Measurements from ENCODE around the gene KCNB1. TPM values are rescaled to one million over a fixed set of nuclear protein-coding genes. Genes with fewer than 3 reads are reported as not detected.
A peak's percentile ranks its signal among the peaks of the same experiment; 100 is the strongest.

KCNB1 gene
- total RNA-seq, 1 donor from 2014 or later: 6.1 TPM

DNA sequence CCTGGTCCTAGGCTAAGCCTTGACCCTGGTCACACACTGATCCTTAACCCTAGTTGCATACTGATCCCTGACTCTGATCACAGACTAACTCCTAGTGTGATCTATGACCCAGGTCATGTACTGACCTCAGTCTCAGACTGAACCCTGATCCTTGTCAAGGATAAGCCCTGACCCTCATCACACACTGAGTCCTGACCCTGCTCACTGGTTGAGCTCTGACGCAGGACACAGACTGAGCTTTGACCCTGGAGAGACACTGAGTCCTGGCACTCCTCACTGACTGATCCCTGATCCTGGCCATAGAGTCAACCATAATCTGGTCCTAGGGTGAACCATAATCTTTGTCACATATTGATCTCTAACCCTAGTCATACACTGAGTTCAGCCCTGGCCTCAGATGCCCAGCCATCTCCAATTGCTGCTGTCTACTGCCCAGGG lies 37.9 kb downstream of the KCNB1 start:
- no peak for DNase-seq (ENCODE audit: low read depth)

DNA sequence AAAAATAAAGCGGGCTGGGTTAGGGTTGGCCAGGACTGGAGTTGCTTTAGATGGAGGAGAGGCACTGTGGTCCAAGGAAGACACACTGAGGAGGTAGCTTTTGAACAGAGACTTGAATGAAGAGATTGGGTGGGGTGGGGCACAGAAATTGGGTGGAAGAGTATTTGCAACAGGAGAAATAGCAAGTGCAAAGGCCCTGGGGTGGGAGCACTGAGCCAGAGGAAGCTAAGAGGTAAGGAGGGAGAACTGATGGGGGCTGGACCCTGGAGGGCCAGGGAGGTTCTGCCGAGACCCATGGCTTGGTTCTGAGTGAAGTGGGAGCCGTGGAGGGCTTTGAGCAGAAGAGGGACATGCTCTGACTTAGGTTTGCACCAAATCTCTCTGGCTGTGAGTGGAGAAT lies 45.4 kb downstream of the KCNB1 start:
- DNase-seq (ENCODE audit: low read depth): no peak

DNA sequence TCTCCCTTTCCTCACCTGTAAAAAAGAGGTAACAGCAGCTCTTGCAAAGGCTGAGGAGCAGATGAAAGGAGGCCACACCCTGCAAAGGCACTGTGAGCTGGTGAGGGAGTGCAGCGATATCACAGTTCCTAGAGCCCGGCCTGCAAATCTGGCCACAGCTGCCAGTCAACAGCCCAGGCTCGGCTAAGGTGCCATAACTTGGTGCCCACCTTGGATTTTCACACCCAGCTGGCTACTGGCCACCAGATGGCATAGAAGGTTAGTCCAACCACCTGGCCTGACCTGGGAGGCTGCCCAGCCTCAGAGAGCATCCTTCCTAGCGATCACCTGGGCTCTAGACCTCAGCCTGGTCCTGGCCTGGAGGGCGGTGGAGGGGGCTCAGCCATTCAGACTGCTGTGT lies 46.8 kb downstream of the KCNB1 start:
- no peak for DNase-seq (ENCODE audit: low read depth)

DNA sequence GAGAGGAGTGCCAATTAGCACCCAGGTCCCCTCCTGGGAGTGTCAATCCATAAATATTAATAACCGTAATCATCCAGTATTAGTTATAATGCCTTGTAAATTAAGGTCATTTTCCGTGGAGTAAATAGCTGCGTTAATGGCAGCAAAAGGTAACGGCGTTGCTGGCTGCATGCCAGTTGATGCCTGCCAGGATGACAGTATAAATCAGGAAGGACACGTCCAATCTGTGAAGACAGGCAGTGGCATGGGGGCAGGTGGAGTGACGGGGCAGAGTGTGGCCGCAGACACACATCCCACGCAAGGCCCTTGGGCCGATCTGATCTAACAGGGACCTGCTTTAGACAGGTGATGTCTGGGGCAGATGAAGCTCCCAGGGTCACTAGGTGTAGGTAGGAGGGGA lies 49.1 kb downstream of the KCNB1 start:
- DNase-seq (ENCODE audit: low read depth): no peak

DNA sequence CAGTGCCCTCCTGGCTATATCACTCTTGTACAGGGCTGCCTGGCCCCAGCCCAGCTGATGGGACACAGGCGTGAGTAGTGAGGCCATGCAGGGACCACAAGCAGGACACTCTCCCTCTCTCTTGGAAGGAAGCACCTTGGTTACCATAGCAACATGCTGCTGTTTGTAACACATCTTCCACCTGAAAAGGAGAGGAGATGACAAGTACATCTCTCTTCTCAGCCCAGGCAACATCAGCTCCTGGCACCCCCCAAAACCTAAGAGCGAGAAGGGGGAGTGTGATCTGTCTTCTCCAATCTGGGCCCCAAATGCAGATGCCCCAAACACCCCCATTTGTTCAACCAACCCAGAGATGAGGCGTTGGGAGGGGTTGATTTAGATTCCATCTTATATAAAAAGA lies 49.9 kb downstream of the KCNB1 start:
- DNase-seq (ENCODE audit: low read depth): no peak

DNA sequence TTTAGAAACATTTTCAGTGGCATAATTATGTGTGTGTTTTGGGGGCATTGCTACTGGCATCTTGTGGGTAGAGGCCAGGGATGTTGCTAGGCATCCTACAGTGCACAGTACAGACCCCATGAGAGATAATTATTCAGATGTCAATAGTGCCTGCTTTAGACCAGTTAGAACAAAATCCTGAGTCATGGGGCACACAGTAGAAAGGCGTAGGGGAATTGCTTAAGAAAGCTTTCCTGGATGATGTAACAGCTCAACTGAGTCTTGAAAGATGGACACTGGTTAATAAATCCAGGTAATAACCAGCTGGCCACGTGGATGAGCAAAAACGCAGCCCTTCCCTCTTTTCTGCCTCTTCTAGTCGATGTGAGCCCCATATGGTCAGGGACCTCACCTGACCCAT lies 51.1 kb downstream of the KCNB1 start:
- DNase-seq (ENCODE audit: low read depth): no peak

DNA sequence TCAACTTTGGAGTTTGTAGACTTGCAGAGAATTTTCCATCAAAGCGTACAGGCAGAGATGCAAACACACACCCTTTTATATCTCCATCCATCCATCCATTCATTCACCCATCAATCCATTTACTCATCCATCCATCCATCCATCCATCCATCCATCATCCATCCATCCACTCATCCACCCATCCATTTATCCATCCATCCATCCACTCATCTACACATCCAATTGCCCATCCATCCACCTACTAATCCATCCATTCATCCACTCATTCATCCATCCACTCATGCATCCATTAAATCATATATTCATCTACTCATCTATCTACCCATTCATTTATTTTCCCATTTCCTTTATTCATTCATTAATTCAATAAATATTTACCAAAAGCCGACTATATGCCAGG lies 52.1 kb downstream of the KCNB1 start:
- no peak for DNase-seq (ENCODE audit: low read depth)

DNA sequence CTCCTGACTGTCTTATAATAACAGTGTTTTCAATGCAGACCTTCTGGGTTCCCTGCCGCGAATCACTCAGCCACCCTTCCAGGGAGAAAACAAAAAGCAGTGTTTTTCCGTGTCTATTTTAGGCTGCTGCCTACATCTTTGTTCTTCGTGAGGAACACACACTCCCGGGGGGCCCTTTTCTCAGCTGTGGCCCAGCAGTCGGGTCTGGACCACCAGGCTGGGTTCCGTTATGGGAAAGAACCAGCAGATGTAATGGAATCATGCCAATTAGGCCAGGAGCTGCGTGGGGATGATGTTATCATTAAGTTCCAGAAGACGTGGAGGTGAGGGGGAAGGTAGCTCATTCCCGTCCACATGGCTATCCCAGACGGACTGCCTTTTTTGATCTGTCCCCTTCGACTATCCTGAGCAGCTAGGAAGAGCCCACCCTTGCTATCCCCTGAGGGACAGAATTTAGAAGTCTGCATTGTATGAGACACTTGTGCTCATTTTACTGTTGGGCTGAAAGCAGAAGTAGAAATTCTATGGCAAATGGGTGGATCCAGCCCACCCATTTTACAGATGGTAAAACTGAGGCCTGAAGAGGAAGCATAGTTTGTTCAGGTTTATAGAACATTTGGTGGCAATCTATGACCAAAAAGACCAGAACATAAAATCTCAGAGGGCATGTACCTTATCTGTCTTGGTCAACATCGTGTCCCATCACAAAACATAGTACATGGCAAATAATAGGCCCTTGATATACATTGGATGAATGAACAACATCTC lies 54.5 kb downstream of the KCNB1 start:
- DNase-seq (ENCODE audit: low read depth): no peak

DNA sequence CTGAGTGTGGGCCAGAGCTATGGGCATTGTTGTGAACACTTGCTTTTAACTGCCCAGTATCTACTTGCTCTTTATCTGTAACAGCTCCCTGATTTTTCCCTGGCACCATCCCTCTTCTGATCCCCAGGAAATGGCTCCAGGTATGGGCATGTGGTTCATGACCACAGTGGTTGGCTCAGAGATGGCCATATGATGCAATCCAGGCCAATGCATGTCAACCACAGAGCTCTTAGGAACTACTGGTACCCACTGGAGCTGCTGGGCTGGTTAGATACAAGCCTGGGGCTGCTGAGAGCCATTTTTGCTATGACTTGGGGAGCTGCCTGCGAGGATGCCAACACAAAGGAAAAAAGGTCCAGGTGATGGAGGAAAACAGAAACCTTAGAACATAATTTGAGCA lies 55.6 kb downstream of the KCNB1 start:
- no peak for DNase-seq (ENCODE audit: low read depth)

DNA sequence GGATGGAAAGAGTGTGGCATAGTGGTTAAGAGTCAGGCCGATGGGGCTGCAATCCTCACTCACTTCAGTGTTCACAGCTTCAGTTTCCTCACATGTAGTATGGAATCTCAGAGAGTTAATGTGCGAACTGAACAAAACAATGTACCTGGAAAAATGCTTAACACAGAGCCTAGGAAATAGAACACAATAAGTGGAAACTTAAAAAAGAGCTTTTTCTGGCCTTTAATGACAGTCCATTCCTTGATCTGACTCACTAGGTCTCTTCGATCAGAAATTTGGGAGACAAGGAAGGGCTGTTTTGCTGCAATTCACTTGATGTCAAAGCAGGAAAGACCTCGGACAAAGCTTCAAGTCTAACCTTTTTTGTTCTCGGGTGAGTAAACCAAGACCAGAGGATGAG lies 56.1 kb downstream of the KCNB1 start:
- DNase-seq (ENCODE audit: low read depth): no peak

DNA sequence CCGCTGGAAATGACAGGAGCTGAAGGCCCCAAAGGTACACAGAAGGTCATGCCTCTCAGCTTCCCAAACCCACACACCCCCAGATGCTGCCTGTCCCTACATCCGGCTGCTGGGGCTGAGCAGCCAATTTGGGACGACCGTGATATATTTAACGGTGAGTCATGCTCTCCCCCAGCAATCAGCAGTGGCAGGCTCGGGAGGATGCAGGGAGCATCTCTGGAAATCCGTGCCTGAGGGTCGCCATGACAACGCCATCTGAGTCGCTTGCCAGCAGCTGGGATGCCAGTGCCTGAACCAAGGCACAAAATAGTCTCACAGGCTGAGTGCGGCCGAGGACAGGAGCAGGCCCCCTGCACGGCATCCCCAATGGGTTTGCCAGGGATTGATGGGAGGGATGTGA lies 57.9 kb downstream of the KCNB1 start:
- peak; percentile 78 for DNase-seq (ENCODE audit: low read depth)

DNA sequence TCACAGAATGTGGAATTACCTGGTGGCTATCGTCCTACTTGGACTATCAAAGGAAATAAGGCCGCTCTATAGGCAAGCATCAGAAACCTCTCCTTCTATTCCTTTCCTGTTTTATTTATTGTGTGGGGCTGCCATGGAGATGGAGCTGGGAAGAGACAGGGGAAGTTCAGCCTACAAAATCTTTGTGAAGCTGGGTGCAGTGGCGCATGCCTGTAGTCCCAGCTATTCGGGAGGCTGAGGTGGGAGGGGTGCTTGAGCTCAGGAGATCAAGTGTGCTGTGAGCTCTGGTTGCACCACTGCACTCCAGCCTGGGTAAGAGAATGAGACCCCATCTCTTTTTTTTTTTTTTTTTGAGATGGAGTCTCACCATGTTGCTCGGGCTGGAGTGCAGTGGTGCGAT lies 60.3 kb downstream of the KCNB1 start:
- no peak for DNase-seq (ENCODE audit: low read depth)

DNA sequence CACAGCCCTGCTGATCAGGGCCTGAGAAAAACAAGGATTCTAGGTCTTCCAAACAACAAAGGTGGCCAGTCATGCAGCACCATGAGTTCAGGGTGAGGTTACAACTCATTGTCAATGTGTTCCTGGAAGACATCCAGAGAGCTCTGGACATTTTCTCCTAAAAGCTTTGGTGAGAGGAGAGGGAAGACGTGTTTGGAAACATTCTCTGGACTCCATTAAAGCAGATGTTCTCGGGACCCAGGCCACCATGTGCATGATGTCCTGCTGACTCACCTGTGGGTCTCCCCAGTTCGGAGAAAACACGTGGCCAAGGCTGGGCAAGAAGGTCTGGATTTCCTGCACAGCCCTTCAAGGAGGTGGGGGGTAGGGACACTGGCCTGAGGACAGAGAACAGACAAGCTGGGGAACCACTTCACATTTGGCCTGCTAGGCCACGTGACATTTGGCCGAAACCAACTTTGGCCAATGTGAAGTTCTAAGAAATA lies 61.6 kb downstream of the KCNB1 start:
- no peak for DNase-seq (ENCODE audit: low read depth)

DNA sequence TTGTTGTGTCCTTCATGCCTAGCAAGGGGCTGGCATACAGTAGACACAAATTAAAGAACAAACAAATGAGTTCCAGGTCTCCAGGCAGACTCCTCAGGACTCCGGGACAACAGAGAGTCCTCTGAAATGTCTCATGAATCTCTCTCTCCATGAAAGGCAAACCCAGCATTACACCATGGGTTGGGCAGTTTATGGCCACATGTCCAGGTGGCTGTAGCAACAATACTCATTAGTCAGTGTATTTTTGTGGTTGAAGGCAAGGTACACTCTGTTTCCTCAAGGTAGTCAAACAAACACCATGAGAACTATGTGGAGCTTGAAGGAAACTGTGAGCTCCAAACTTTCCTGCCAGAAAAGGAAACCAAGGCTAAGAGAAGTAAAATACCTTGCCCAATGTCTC lies 62.2 kb downstream of the KCNB1 start:
- no peak for DNase-seq (ENCODE audit: low read depth)

DNA sequence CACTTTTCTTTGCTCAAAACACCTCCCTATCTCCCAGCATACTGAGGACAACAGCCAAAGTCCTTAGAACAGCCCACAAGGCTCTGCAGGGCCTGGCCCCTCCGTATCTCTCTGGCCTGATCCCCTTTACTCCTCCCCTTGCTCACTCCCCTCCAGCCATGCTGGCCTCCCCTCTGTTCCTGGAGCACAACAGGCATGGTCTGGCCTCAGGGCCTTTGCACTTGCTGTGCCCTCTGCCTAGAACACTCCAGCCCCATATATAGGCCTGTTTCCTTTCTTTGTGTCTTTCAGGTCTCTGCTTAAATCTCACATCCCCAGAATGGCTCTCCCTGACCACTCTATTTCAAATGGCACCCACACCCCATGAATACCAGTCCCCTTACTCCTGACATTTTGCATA lies 62.7 kb downstream of the KCNB1 start:
- DNase-seq (ENCODE audit: low read depth): no peak

DNA sequence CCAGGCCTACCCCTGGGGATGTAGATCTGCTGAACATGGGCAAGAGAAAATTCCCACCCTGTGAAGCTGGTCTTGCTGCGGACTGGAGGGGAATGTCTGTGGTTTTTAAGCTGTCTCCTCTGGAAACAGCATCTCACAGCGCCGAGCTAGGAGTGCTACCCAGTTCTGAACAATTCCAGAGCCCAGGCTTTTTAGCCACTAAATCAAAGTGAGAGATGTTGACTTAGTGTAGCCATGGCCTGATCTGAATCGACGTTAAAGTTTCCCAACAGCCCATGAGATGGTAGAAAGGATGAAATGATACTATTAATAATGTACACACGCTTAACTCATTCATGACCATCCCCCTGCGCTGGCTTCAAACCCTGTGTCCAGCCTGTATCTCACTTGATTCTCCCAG lies 63.7 kb downstream of the KCNB1 start:
- no peak for DNase-seq (ENCODE audit: low read depth)

DNA sequence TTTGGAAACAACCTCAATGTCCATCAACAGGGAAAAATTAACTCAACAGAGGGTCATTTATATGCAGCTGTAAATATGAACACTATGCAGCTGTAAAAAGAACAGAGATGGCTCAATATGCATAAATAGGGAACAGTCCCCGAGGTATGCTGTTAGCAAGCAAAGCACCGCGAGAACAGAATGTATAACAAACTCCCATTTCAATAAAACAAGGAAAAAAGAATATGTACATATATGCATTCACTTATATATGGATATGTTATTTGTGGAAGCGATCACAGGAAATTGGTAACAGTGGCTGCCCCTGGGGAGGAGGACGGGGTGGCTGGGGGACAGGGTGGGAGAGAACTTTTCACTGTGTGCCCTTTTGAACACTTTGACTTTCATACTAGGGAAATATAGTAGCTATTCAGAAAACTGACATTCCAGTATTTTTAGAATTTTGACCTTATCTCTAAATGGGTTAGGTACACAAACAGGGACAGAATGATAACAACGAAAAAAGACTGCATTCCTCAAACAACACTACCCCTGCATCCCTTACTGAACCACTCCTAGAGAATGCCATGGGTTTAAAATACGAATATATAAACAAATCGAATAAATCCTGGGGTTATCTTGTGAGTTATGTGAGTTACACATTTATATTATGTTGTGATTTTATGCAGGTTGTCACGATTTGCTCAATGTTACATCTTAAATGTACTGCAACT lies 64.5 kb downstream of the KCNB1 start:
- no peak for DNase-seq (ENCODE audit: low read depth)

DNA sequence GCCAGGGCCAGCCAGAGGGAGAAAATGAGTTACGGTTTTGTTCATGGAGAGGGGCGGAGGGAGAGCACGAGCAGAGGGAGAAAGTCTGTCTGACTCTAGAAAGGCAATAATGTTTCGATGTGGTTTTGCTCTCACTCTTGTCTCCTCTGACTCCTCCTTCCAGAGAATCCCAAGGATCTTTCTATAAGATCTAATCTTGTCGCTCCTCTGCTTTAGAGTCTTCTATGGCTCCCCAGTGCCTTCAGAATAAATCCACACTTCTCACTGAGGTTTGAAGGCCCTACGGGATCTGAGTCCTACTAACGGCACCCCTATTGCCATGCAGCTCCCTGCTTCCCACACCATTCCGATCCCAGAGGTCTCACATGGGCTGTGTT lies 66.8 kb downstream of the KCNB1 start:
- no peak for DNase-seq (ENCODE audit: low read depth)

DNA sequence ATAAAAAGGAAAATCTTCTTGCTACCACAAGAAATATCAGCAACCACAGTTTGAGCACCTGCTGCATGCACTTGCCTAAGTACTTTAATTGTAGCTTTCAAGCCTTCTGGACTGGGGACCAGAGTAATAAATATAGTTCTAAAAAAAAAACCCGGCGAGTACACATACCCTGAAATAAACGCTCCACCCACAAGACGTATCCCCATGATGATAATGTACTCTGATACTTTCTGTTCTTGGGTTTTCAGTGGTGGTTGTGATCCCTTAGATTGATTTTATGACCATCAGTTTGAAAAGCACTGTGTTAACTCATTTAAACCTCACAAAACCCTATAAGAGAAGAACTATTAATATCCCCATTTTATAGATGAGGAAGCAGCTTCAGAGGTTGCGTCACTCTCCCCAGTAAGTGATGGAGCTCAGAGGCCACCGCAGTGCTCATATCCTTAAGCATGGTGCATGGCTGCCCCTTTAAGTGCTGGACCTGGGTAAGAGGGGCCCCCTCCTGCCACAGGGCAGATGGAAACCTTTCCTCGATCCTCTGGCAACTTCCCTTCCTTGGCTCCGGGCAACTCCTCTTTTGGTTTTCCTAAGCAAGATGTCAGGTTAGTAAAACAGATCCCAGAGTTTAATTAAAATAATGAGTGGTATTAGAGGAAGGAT lies 67.3 kb downstream of the KCNB1 start:
- no peak for DNase-seq (ENCODE audit: low read depth)

DNA sequence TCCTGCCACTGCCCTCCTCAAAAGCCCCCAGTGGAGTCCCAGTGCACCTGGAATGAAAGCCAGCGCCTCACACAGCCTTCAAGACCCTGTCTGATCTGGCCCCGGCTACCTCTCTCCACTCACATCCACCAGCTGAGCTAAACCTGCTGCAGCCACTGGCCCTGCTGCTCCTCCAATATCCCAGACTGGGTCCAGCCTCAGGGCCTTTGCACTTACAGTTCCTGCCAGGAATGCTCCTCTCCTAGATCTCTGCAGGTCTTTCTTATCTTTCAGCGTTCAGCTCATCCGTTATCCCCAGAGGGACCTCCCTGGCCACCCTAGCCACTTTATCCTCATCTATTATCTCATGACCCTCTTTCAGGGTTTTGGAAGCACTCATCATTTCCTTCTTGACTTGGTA lies 68.8 kb downstream of the KCNB1 start:
- no peak for DNase-seq (ENCODE audit: low read depth)

DNA sequence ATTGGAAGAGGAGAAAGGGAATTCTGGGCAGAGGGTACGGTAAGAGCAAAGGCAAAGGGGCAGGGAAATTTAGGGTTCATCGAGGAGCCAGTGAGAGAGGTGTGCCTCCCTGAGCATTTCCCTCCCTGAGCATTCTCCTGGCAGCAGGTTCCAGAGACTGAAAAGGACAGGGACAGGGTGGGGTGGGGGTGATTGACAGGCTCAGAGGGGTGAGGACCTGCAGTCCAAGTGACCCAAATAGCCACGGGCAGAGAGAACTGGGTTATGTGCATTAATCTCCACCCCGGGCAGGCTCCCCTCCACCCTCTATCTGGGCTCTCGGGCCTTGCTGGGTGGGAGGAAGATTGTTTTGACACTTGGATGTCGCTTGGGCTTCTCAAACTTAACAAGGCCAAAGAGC lies 69.5 kb downstream of the KCNB1 start:
- no peak for DNase-seq (ENCODE audit: low read depth)

DNA sequence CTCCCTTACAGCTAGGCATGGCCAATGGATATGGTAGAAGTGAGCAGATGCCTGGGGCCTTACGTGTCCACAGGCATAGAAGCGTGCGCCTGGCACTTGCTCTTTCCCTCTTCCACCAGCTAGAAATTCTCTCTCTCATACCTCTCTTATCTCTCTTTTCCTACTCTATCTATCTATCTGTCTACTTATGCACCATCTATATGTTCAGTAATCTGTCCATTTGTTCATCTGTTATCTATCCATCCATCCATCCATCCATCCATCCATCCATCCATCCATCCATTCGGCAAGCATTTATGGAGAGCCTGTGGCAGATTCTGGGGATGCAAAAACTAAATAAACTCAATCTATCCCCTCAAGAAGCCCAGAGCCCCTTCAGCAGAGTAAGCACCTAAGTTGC lies 70.2 kb downstream of the KCNB1 start:
- no peak for DNase-seq (ENCODE audit: low read depth)
